Measurements from ENCODE around the gene REN. TPM values are rescaled to one million over a fixed set of nuclear protein-coding genes. Genes with fewer than 3 reads are reported as not detected.

The REN gene
- total and polyA plus RNA-seq, 4 donors, result 0.23 to 0.75 (median 0.29) TPM

- Histone ChIP-seq H3K9ac (ENCODE audit: insufficient read depth in 1 of 2, low read length in 2 of 2) (no peak overlapping the region), H3K27me3 (ENCODE audit: control insufficient read depth in 3 of 3, insufficient read depth in 3 of 3, low read length in 2 of 3) (no peaks in the 10 kb centered on the region), H3K4me3 (no peak overlapping the region), H3K27ac (ENCODE audit: low read depth in 1 of 2, low read length in 1 of 2) (no peak overlapping the region), H3K9me3 (ENCODE audit: control insufficient read depth in 4 of 4, insufficient read depth in 3 of 4, low read length in 3 of 4) (no peaks in the 10 kb centered on the region), H3K36me3 (ENCODE audit: control insufficient read depth in 4 of 4, insufficient read depth in 4 of 4, low read length in 4 of 4) (peaks cover 0 to 8% (median 0%) of the 10 kb centered on the region in 4 donors), H3K4me1 (ENCODE audit: control insufficient read depth in 5 of 5, insufficient read depth in 5 of 5, low read length in 5 of 5) (peaks cover 0 to 4% (median 0%) of the 10 kb centered on the region in 5 donors)
- 80 to 87% methylated on average over 13 to 14 of the region's 14 CpGs for WGBS, 2 donors
- DNase-seq, result no peak
- TF ChIP-seq, protein P1, sequence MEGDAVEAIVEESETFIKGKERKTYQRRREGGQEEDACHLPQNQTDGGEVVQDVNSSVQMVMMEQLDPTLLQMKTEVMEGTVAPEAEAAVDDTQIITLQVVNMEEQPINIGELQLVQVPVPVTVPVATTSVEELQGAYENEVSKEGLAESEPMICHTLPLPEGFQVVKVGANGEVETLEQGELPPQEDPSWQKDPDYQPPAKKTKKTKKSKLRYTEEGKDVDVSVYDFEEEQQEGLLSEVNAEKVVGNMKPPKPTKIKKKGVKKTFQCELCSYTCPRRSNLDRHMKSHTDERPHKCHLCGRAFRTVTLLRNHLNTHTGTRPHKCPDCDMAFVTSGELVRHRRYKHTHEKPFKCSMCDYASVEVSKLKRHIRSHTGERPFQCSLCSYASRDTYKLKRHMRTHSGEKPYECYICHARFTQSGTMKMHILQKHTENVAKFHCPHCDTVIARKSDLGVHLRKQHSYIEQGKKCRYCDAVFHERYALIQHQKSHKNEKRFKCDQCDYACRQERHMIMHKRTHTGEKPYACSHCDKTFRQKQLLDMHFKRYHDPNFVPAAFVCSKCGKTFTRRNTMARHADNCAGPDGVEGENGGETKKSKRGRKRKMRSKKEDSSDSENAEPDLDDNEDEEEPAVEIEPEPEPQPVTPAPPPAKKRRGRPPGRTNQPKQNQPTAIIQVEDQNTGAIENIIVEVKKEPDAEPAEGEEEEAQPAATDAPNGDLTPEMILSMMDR (IDR thresholded peaks at IDR 0.05; ENCODE audit: control extremely low read depth, extremely low read depth), result no peak
- no peak for ATAC-seq (ENCODE audit: insufficient read depth, low FRiP score)
Measured at GRCh38 chr1:204143276-204144041, 22.7 kb downstream of the REN start.

GRCh38 chr1:204142032-204142974, 23.8 kb downstream of the REN start:
- no peaks in the 10 kb centered on the region for H3K9me3 ChIP-seq (ENCODE audit: control insufficient read depth in 4 of 4, insufficient read depth in 3 of 4, low read length in 3 of 4)
- TF ChIP-seq, protein P1 (IDR thresholded peaks at IDR 0.05; ENCODE audit: control extremely low read depth, extremely low read depth), result no peak
- ATAC-seq (ENCODE audit: insufficient read depth, low FRiP score), result no peak
- no peaks in the 10 kb centered on the region for H3K4me1 ChIP-seq (ENCODE audit: control insufficient read depth in 5 of 5, insufficient read depth in 5 of 5, low read length in 5 of 5)
- H3K27me3 ChIP-seq (ENCODE audit: control insufficient read depth in 3 of 3, insufficient read depth in 3 of 3, low read length in 2 of 3), result no peaks in the 10 kb centered on the region
- DNase-seq, result no peak
- 86 to 89% methylated on average over 5 of the region's 5 CpGs for WGBS, 2 donors
- peaks cover 0 to 8% (median 0%) of the 10 kb centered on the region in 4 donors for H3K36me3 ChIP-seq (ENCODE audit: control insufficient read depth in 4 of 4, insufficient read depth in 4 of 4, low read length in 4 of 4)
- H3K27ac ChIP-seq (ENCODE audit: low read depth in 1 of 2, low read length in 1 of 2), result no peak overlapping the region
- H3K9ac ChIP-seq (ENCODE audit: insufficient read depth in 1 of 2, low read length in 2 of 2), result no peak overlapping the region
- no peak overlapping the region for H3K4me3 ChIP-seq

- 96 to 98% methylated on average over 3 of the region's 3 CpGs for WGBS, 2 donors
- TF ChIP-seq, protein P1 (IDR thresholded peaks at IDR 0.05; ENCODE audit: control extremely low read depth, extremely low read depth), result no peak
Measured at GRCh38 chr1:204141131-204141530, 25.0 kb downstream of the REN start.

More at GRCh38 chr1:204141131-204141530, 25.0 kb downstream of the REN start:
- no peaks in the 10 kb centered on the region for H3K9me3 ChIP-seq (ENCODE audit: control insufficient read depth in 4 of 4, insufficient read depth in 3 of 4, low read length in 3 of 4)
- DNase-seq (no peak), ATAC-seq (ENCODE audit: insufficient read depth, low FRiP score) (no peak)
- no peak overlapping the region for H3K4me3 ChIP-seq
- no peaks in the 10 kb centered on the region for H3K4me1 ChIP-seq (ENCODE audit: control insufficient read depth in 5 of 5, insufficient read depth in 5 of 5, low read length in 5 of 5)
- no peak overlapping the region for H3K27ac ChIP-seq (ENCODE audit: low read depth in 1 of 2, low read length in 1 of 2)
- no peaks in the 10 kb centered on the region for H3K27me3 ChIP-seq (ENCODE audit: control insufficient read depth in 3 of 3, insufficient read depth in 3 of 3, low read length in 2 of 3)
- H3K9ac ChIP-seq (ENCODE audit: insufficient read depth in 1 of 2, low read length in 2 of 2), result no peak overlapping the region
- peaks cover 0 to 8% (median 0%) of the 10 kb centered on the region in 4 donors for H3K36me3 ChIP-seq (ENCODE audit: control insufficient read depth in 4 of 4, insufficient read depth in 4 of 4, low read length in 4 of 4)
